Uterus (tissue), 2 donors: ENCODE measurements around the gene CADM2.

Experiments used
- CTCF ChIP-seq, 4 experiments: fragments of 200-600 bp in 2 of 4; fragments of 450-650 bp in 2 of 4; sonication (generic) in 2 of 4; IDR thresholded peaks; one replicate each; pipeline ENCODE4 v1.5.1; 2016 to 2019; ENCODE audit warnings: antibody characterized with exemption in 4 of 4, mild to moderate bottlenecking in 2 of 4, moderate library complexity in 1 of 4
- POLR2A ChIP-seq, 2 donors: fragments of 450-650 bp; IDR thresholded peaks; one replicate each; pipeline ENCODE4 v1.6.1; 2016; ENCODE audit warnings: antibody characterized with exemption in 2 of 2, mild to moderate bottlenecking in 1 of 2, moderate library complexity in 1 of 2

- TF ChIP-seq CTCF (IDR thresholded peaks at IDR 0.05), result no peak
- TF ChIP-seq POLR2A (IDR thresholded peaks at IDR 0.05), result no peak
Measured at GRCh38 chr3:85159376-85159775, 200.6 kb downstream of the CADM2 start.
